ENCODE measurements around the gene PIK3IP1. TPM values are rescaled to one million over a fixed set of nuclear protein-coding genes. Genes with fewer than 3 reads are reported as not detected.

PIK3IP1 gene
- total and polyA plus RNA-seq, 9 donors: 10.8 to 48.9 (median 22.3) TPM

- Histone ChIP-seq H3K27me3 (no peaks in the 10 kb centered on the region), H3K36me3 (no peaks in the 10 kb centered on the region), H3K9me3 (no peaks in the 10 kb centered on the region), H3K4me1 (ENCODE audit: insufficient read depth) (peaks cover 4% of the 10 kb centered on the region), H3K4me3 (no peak overlapping the region), H3K27ac (no peak overlapping the region)
- intact Hi-C loops (cut with DNase I): no loop called here
- TF ChIP-seq CTCF (IDR thresholded peaks at IDR 0.05): no peak
- DNase-seq: no peak
- WGBS, 3 donors: 89 to 93% (median 92%) methylated on average over 69 of the region's 69 CpGs
These were observed 15.7 kb downstream of the PIK3IP1 start for GRCh38 chr22:31276426-31277167.

GRCh38 chr22:31275576-31275975 is 16.7 kb downstream of the PIK3IP1 start:
- DNase-seq: no peak
- WGBS, 3 donors: 42 to 58% (median 44%) methylated on average over 5 of the region's 5 CpGs
- no peak overlapping the region for H3K4me3 ChIP-seq
- H3K27ac ChIP-seq: no peak overlapping the region
- no peaks in the 10 kb centered on the region for H3K36me3 ChIP-seq
- TF ChIP-seq CTCF (IDR thresholded peaks at IDR 0.05): no peak
- H3K4me1 ChIP-seq (ENCODE audit: insufficient read depth): peaks cover 4% of the 10 kb centered on the region
- H3K9me3 ChIP-seq: no peaks in the 10 kb centered on the region
- H3K27me3 ChIP-seq: no peaks in the 10 kb centered on the region
- intact Hi-C loops (cut with DNase I): no loop called here

- Histone ChIP-seq H3K4me3 (no peak overlapping the region), H3K27me3 (no peaks in the 10 kb centered on the region), H3K4me1 (ENCODE audit: insufficient read depth) (peaks cover 4% of the 10 kb centered on the region), H3K9me3 (no peaks in the 10 kb centered on the region), H3K36me3 (no peaks in the 10 kb centered on the region), H3K27ac (no peak overlapping the region)
- TF ChIP-seq EP300 (IDR thresholded peaks at IDR 0.05) (no peak), CTCF (IDR thresholded peaks at IDR 0.05) (no peak), POLR2A (IDR thresholded peaks at IDR 0.05) (no peak)
- 67 to 82% (median 79%) methylated on average over 6 of the region's 6 CpGs for WGBS, 3 donors
- no peak for DNase-seq
- intact Hi-C loops (cut with DNase I): no loop called here
These were observed 17.3 kb downstream of the PIK3IP1 start for GRCh38 chr22:31275018-31275417.

- H3K9me3 ChIP-seq: no peaks in the 10 kb centered on the region
- no peak overlapping the region for H3K4me3 ChIP-seq
- no peak overlapping the region for H3K27ac ChIP-seq
- no peaks in the 10 kb centered on the region for H3K36me3 ChIP-seq
- TF ChIP-seq POLR2A (IDR thresholded peaks at IDR 0.05): no peak
- TF ChIP-seq EP300 (IDR thresholded peaks at IDR 0.05): no peak
- no peak for TF ChIP-seq CTCF (IDR thresholded peaks at IDR 0.05)
- peaks cover 4% of the 10 kb centered on the region for H3K4me1 ChIP-seq (ENCODE audit: insufficient read depth)
- intact Hi-C loops (cut with DNase I): no loop called here
- no peaks in the 10 kb centered on the region for H3K27me3 ChIP-seq
- no peak for DNase-seq
- WGBS, 3 donors: 59 to 65% (median 62%) methylated on average over 3 of the region's 3 CpGs
These were observed 18.3 kb downstream of the PIK3IP1 start for GRCh38 chr22:31274017-31274416.
